Hepatic stellate cell (primary cell): ENCODE measurements around the gene CDK16.

Source experiments
- DNase-seq: peaks from one replicate; pipeline ENCODE4 v3.0.0; 2011; ENCODE audit warnings: low spot score

The CDK16 gene

DNA sequence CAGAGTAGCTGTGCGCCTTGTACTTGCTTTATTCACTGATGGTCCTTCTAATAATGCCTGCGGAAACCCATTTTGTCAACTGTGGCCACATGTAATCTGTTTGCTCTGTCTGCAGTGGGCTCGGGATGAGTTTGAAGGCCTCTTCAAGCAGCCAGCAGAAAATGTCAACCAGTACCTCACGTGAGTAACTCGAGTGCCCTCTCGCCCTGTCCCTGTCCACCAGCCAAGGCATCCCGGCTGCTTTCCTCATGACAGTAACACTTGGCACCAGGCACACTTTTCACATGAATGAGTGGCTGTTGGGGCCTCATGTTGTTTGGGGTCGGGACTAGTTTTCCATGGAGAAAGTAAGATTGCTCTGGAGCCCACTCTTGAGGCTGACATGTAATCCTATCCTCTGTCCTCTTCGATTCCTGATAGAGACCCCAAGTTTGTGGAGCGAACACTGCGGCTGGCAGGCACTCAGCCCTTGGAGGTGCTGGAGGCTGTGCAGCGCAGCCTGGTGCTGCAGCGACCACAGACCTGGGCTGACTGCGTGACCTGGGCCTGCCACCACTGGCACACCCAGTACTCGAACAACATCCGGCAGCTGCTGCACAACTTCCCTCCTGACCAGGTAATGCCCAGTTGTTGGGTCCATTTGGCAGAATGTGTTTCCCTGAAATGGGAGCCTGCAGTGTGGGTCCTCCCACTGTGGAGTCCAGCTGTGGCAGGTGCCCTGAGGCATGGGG lies 8.8 kb upstream of the CDK16 start:
- no peak for DNase-seq

DNA sequence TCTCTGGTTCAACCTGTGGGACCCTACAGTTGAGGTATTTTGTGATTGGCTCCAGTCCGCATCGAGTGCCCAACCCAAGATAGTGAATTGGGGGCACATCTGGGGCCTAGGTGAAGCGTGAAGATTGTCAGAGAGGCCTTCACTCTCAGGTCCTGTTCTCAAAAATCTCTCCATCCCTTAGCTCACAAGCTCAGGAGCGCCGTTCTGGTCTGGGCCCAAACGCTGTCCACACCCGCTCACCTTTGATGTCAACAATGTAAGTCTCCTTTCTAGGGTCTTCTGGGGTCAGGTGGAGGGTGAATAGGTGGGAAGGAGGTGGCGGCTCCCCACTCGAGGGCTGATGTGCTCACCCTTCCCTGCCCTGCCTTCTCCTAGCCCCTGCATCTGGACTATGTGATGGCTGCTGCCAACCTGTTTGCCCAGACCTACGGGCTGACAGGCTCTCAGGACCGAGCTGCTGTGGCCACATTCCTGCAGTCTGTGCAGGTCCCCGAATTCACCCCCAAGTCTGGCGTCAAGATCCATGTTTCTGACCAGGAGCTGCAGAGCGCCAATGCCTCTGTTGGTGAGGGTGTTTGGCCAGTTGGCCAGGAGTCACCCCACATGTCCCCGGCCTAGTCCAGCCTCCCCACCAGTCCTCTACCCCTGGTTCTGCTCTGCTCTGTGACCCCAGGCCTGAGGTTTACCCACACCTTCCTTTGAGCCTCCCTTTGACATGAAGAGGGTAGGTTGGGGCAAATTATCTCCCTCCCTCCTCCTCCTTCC lies 7.6 kb upstream of the CDK16 start:
- no peak for DNase-seq

DNA sequence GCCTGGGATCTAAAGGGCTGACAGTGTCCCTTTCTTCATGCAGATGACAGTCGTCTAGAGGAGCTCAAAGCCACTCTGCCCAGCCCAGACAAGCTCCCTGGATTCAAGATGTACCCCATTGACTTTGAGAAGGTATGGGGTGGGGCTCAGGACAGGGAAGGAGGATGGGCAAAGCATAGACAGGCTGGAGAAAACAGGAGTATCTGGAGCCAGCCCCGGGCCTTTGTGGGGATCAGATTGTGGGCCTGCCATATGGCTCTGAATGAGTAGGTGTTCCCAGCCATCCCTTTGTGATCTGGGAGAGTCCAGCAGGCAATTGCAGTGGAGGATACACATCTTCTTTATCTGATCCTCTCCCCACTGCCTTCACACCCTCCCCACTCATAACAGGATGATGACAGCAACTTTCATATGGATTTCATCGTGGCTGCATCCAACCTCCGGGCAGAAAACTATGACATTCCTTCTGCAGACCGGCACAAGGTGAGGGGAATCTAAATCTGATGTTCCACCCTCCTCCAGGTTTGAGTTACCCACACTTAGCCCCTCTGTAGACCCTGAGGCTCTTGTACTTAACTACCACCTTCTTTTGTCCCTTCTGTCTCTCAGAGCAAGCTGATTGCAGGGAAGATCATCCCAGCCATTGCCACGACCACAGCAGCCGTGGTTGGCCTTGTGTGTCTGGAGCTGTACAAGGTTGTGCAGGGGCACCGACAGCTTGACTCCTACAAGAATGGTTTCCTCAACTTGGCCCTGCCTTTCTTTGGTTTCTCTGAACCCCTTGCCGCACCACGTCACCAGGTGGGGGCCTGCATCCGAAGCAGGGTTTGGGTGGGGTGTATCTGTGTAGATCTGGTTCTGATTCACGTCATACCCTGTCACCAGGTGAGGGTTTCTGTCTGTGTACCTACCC lies 5.8 kb upstream of the CDK16 start:
- no peak for DNase-seq

DNA sequence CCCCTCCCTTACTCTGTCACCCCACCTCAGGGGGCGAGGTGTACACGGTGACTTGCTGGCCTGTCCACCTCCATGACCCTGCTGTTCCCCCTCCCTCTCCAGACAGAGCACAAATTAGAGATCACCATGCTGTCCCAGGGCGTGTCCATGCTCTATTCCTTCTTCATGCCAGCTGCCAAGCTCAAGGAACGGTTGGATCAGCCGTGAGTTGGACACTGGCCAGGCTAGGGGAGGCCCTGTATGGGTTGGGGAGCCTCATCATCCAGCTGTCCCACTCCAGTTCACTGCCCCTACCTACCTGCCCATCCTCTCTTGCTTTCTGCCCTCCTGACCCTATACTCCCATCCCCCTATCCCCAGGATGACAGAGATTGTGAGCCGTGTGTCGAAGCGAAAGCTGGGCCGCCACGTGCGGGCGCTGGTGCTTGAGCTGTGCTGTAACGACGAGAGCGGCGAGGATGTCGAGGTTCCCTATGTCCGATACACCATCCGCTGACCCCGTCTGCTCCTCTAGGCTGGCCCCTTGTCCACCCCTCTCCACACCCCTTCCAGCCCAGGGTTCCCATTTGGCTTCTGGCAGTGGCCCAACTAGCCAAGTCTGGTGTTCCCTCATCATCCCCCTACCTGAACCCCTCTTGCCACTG lies 3.9 kb upstream of the CDK16 start:
- DNase-seq = no peak

DNA sequence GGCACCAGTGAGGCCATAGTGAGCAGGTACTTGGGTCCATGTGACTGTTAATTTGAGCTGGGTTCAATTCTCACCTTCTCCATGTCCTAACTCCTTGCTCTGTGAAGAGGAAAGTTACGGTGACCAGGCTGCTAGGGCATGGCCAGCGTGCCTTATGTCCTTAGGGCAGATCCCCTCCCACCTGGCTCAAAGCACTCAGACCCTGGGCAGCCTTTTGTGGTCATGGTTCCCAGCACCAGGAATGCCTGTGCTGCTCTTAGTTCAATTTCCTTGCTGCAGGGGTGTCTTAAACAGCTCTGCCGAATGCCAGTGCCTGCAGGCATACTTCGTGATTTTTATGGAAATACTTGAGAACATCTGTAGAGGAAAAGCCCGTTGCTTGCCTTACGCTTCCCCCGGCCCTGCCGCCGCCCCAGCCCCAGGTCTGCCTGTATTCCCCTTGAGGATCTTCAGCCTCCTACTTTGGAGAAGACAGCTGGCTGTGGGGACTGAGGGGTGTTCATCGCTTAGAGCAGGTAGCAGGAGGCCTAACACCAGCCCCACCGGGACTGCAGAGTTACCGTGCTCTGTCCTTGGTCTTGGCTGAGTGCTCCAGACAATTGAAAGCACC lies 3.1 kb upstream of the CDK16 start:
- no peak for DNase-seq

DNA sequence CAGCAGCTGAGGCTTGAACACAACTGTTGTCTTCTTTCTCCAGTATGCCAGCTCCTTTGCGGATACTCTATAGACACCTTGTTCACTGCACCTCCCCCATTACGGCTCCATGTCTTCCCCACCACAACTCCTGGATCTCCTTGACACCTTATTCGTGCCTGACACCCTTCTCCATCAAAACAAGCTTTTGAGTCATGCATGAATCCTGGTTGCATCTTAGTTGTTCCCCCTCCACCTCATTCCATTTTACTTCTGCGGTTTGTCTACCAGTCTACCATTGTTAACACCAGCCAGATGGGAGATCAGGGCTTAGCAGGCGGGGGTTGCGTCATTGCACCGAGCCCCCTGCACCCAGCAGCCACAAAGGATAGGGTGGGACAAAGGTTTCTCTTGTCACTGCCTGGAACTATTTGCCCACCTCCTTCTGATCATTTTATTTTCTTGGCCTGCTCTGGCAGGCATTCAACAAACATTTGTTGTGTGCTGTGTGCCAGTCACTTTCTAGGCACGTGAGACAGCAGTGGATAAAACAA lies 2.0 kb upstream of the CDK16 start:
- DNase-seq = no peak

DNA sequence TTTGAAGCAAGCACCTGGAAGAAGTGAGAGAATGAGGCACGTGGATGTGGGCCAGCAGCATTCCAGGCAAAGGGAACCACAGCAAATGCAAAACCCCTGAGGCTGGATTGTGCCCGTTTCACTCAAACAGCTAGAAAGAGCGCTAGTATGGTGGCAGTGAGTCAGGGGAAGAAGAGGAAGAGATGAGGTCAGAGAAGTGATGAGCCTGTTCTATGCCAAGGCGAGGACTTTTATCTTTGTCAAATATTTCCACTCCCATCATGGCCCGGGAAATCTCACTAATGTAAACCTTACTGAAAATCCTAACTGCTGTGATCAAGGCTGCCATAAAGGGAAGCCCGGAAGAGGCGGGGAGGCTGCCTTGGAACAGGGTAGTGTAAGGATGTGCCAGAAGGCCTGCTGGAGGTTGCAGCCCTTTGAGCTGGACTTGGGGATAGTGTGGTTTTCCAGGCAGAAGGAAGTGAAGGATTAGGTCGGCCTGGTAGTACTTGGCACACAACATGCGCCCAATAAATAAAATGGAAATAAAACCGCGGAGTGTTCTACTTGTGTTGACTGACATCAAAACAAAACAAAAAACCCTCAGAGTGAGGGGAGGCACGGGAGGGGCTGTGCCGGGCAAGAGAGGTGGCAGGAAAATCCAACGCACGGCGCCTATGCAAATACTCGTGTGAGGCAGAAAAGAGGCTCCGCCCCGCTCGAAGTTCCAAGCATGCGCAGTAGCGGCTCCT lies 1.2 kb upstream of the CDK16 start:
- DNase-seq = peak; percentile 54

DNA sequence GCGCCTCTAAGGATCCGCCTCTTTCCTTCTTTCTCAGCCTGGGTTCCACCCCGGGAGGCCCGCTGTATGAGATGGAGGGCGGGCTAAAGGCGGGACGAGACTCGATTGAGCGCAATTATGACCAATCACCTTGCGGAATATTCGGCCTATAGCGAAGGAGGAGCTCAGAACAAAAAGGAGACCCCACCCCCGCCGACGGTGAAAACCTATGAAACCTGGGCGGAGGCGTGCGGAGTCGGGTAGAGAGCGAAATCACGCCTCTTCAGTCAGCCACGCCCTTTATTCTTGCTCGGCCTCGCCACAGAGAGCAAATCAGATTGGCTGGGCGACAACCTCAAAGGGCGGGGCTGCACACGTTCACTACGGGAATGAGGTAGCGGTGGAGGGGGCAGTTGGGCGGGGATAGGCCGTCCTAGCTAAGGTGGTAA lies 615 bp upstream of the CDK16 start:
- DNase-seq = peak; percentile 98

DNA sequence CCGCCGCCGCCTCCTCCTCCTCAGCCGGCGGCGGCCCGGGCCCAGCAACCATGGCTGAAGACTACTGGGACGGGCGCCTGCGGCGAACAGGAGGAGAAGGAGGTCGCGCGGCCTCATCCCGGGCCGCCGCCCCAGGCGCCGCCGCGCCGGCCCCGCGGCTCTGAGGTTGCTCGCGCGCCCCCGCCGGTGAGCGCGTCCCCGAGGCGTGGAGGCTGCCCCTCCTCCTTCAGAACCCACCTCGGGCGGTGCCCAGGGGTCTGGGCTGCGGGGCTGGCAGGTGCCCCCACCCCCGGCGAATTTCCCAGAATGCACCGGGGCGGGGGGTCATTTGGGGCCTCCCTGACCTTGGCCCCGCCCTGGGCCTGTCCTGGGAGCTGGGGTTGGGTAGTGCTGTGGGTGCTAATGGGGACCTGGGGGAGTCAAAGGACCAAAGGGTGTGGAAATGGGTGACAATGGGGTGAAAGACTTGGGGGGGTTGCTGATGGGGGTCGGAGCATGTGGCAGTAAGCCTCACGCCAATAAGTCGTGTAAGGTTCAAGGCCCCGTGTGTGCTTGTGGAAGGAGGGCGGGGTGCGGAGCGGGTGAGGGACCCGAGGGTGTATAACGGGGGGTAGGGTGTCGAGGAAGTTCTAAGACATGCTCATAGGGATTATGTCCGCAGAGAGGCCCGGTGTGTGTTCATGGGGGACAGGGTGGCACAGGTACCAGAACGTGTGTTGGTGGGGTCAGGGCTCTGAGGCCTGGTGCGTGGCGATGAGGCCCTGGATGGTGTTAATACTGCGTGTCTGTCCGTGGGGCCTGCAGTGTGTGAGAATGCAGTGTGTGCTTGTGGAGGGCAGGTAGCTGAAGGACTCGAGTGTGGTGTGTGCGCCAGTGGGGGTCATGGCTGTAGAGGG lies 687 bp downstream of the CDK16 start:
- DNase-seq = peak; percentile 41

DNA sequence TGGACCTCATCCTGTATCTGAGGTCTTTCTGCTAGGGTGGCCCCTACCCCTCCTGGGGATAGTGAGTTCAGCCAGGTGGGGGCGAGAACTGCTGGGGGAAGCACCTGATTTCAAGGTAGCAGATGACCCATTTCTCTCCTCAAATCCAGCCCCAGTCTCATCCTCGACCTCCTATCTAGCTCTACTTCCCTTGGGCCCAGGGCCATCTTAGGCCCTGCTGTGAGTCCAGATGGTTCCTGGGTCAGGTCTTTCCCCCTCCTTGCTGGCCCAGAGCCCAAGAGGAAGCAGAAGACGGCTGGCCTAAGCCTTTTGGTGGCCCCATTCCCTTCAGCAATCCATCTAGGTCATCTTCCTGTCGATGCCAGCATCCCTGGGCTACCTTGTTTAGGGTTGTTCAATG lies 3.3 kb downstream of the CDK16 start:
- no peak for DNase-seq

DNA sequence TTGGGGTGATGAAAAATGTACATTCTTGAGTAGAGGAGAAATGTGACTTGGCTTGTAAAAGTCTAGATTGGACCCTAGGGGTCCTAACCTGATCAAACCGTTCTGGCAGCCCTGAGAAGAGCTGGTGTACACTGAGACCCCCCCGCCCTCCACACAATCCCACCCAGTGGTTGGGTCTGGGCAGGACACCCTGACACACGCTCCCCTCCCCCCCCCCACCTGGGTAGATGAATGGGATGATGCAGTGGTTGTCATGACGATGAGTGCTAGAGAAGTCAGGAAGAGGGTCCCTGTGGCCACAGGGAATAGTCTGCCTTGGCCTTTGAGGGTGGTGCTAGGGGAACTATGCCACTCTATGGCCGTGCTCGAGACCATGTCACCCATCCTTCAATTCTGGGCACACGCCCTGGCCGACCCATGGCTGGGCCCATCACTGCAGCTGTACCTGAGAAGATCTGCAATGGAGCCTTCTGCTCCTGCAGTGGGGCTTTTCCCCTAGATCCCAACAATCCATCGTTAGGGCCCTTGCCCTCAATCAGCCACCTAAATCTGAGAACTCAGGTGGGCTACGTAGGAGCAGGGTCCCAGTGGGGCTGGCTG lies 4.4 kb downstream of the CDK16 start:
- no peak for DNase-seq

DNA sequence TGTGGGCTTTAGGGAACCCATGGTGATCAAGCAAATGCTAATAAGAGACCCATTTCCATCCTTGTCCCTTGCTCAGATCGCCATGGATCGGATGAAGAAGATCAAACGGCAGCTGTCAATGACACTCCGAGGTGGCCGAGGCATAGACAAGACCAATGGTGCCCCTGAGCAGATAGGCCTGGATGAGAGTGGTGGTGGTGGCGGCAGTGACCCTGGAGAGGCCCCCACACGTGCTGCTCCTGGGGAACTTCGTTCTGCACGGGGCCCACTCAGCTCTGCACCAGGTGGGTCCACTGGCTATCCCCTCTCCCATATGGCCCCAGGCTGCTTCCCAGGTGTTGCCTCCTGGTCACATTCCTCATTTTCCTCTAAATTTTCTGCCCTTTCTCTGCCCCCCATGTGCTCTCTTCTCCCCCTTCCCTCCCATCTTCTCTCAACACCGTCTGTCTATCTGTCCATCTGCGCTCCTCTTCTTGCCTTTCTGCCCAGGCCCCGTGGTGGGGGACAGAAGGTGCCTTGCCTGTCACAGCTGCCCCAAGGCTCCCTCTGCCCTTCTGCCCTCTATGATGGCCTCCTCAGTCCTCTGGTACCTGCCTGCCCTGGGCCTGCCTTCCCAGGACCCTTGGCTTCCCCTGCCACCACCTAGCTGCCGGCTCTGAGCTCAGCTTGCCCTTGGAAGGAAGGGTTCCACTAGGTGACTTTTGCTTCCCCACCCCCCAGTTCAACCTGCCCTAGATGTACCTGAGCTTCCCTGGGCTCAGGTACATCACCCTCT lies 5.2 kb downstream of the CDK16 start:
- no peak for DNase-seq

DNA sequence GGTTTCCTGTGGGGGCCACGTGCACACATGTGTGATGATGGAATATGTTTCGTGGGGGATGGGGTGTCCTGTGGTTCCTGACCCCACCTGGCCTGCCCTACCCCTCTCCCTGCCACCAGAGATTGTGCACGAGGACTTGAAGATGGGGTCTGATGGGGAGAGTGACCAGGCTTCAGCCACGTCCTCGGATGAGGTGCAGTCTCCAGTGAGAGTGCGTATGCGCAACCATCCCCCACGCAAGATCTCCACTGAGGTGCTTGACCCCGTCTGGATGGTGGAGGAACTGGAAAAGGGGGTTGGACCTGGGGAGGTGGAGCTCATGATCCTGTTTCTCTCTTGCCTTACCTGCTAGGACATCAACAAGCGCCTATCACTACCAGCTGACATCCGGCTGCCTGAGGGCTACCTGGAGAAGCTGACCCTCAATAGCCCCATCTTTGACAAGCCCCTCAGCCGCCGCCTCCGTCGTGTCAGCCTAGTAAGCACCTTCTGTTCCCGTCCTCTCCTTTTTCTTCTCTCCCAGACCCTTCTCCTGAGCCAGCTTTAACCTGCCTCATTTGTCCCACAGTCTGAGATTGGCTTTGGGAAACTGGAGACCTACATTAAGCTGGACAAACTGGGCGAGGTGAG lies 5.9 kb downstream of the CDK16 start:
- no peak for DNase-seq

DNA sequence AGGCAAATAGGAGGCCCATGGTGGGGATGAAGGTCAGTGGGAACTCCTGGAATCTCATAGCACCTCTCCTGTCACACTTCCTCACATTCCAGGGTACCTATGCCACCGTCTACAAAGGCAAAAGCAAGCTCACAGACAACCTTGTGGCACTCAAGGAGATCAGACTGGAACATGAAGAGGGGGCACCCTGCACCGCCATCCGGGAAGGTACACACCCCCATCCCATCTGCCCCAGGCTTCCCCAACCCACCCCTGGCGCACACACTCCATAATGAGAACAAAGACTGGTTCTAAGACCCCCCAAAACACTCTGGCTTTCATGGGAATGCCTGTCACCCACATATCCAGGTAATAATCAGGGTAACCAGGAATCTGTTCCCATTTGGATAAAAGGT lies 6.4 kb downstream of the CDK16 start:
- DNase-seq = no peak

DNA sequence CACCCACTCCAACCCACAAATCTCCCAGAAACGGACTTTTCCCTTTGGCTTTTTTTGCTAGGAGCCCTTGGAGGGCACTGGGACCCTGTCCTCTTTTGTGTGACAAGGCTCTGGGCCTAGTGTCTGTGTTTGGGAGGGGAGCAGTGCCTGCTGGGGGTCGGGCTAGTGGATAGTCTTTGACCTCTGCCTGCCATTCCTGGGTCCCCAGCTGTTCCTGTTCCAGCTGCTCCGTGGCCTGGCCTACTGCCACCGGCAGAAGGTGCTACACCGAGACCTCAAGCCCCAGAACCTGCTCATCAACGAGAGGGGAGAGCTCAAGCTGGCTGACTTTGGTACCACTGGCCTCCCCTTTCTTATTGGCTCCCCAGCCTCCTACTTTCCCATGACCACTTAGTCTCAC lies 7.6 kb downstream of the CDK16 start:
- no peak for DNase-seq

DNA sequence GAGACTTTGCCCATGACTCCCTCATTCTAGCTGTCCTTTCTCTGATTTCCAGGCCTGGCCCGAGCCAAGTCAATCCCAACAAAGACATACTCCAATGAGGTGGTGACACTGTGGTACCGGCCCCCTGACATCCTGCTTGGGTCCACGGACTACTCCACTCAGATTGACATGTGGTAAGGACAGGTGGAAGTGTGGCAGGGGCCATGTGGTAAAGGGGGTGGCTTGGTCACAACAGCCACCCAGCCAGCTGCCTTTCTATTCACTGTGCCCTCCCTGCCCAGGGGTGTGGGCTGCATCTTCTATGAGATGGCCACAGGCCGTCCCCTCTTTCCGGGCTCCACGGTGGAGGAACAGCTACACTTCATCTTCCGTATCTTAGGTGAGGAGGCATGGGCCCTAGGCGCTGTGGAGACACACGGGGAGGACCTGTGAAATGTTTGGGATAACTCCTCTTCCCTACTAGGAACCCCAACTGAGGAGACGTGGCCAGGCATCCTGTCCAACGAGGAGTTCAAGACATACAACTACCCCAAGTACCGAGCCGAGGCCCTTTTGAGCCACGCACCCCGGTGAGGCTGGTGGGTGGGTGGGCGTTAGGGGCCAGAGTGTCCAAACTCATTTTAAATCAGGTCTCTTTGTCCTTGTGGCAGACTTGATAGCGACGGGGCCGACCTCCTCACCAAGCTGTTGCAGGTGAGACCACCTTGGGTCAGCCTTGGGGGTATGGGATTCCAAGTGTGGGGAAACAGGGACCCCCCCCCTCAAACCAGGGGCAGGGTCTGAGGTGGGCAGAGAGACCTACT lies 8.3 kb downstream of the CDK16 start:
- DNase-seq = no peak

DNA sequence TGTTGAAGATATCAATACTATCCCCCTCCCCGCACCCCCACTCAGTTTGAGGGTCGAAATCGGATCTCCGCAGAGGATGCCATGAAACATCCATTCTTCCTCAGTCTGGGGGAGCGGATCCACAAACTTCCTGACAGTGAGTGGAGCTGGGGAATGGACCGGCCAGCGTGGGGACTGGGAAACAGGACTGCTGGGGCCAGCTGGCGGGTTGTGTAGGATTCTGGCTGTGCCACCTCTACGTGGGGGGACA lies 8.8 kb downstream of the CDK16 start:
- no peak for DNase-seq
